Sigmoid colon (tissue), 4 donors: ENCODE results near the gene GIT2.
A peak's percentile ranks its signal among the peaks of the same experiment; 100 is the strongest.

Experiments used
- CTCF ChIP-seq, 4 experiments: fragments of 450-650 bp in 3 of 4; fragments of 200-600 bp in 1 of 4; IDR thresholded peaks; one replicate each; pipeline ENCODE4 v1.5.1; 2016 to 2019; ENCODE audit warnings: antibody characterized with exemption in 4 of 4, mild to moderate bottlenecking in 3 of 4, moderate library complexity in 2 of 4
- EP300 ChIP-seq, 4 donors: sonication (generic); formaldehyde crosslinking; IDR thresholded peaks; one replicate each; pipeline ENCODE4 v1.6.1; 2017; ENCODE audit warnings: antibody characterized with exemption in 4 of 4
- POLR2A ChIP-seq, 2 donors: fragments of 450-650 bp; IDR thresholded peaks; one replicate each; pipeline ENCODE4 v1.6.1; 2016; ENCODE audit warnings: antibody characterized with exemption in 2 of 2, mild to moderate bottlenecking in 2 of 2, moderate library complexity in 2 of 2
- POLR2AphosphoS5 ChIP-seq, 4 donors: sonication (generic); formaldehyde crosslinking; IDR thresholded peaks; one replicate each; pipeline ENCODE4 v1.6.1; 2017; ENCODE audit warnings: antibody characterized with exemption in 4 of 4

- TF ChIP-seq POLR2A (IDR thresholded peaks at IDR 0.05): no peak
- TF ChIP-seq CTCF (IDR thresholded peaks at IDR 0.05): peak in 2 of 4 experiments; percentile 9 to 14
- TF ChIP-seq EP300 (IDR thresholded peaks at IDR 0.05): no peak
- peak; percentile 67 to 86 (median 82) for TF ChIP-seq POLR2AphosphoS5 (IDR thresholded peaks at IDR 0.05)
Measured at GRCh38 chr12:109899783-109900751, 96.1 kb downstream of the GIT2 start, which contains the start of gene TCHP.
